ENCODE measurements around the gene CDA. TPM values are rescaled to one million over a fixed set of nuclear protein-coding genes. Genes with fewer than 3 reads are reported as not detected.
"Not testable (repeated sequence)": the region's sequence is repeated elsewhere in the genome, so short reads cannot be mapped to it uniquely, and the experiment has no call there.

Gene CDA
- total RNA-seq, 1 donor from 2014 or later = not detected

GRCh38 chr1:20603504-20604464, 14.9 kb downstream of the CDA start:
- Mint-ChIP-seq H3K27ac (no peak overlapping the region), H3K4me3 (ENCODE audit: low read depth) (no peak overlapping the region), H3K4me1 (ENCODE audit: low read depth) (no peaks in the 10 kb centered on the region), H3K9me3 (ENCODE audit: low read depth) (no peaks in the 10 kb centered on the region), H3K36me3 (ENCODE audit: insufficient read depth) (no peaks in the 10 kb centered on the region), H3K27me3 (peaks cover 11% of the 10 kb centered on the region)
- TF ChIP-seq CTCF (IDR thresholded peaks at IDR 0.05; ENCODE audit: unreplicated experiment) = no peak
- DNase-seq (ENCODE audit: low spot score, unreplicated experiment) = no peak

GRCh38 chr1:20604678-20605077, 15.8 kb downstream of the CDA start:
- Mint-ChIP-seq H3K9me3 (ENCODE audit: low read depth) (no peaks in the 10 kb centered on the region), H3K4me1 (ENCODE audit: low read depth) (no peaks in the 10 kb centered on the region), H3K27ac (no peak overlapping the region), H3K4me3 (ENCODE audit: low read depth) (no peak overlapping the region), H3K36me3 (ENCODE audit: insufficient read depth) (no peaks in the 10 kb centered on the region), H3K27me3 (peaks cover 11% of the 10 kb centered on the region)
- DNase-seq (ENCODE audit: low spot score, unreplicated experiment) = no peak
- TF ChIP-seq CTCF (IDR thresholded peaks at IDR 0.05; ENCODE audit: unreplicated experiment) = no peak

GRCh38 chr1:20606801-20607570, 18.1 kb downstream of the CDA start:
- not testable (repeated sequence) for H3K4me1 Mint-ChIP-seq (ENCODE audit: low read depth); H3K36me3 Mint-ChIP-seq (ENCODE audit: insufficient read depth); H3K9me3 Mint-ChIP-seq (ENCODE audit: low read depth); H3K27ac Mint-ChIP-seq; H3K4me3 Mint-ChIP-seq (ENCODE audit: low read depth); DNase-seq (ENCODE audit: low spot score, unreplicated experiment)
- H3K27me3 Mint-ChIP-seq = peaks cover 11% of the 10 kb centered on the region

- no peak for DNase-seq (ENCODE audit: low spot score, unreplicated experiment)
- H3K4me1 Mint-ChIP-seq (ENCODE audit: low read depth) = peaks cover 1% of the 10 kb centered on the region
- no peak for TF ChIP-seq CTCF (IDR thresholded peaks at IDR 0.05; ENCODE audit: unreplicated experiment)
- no peaks in the 10 kb centered on the region for H3K9me3 Mint-ChIP-seq (ENCODE audit: low read depth)
- H3K4me3 Mint-ChIP-seq (ENCODE audit: low read depth) = no peak overlapping the region
- peaks cover 11% of the 10 kb centered on the region for H3K27me3 Mint-ChIP-seq
- H3K36me3 Mint-ChIP-seq (ENCODE audit: insufficient read depth) = no peaks in the 10 kb centered on the region
- no peak overlapping the region for H3K27ac Mint-ChIP-seq
Observed at GRCh38 chr1:20609541-20609940, 20.6 kb downstream of the CDA start.

- Mint-ChIP-seq H3K36me3 (ENCODE audit: insufficient read depth) (no peaks in the 10 kb centered on the region), H3K9me3 (ENCODE audit: low read depth) (no peaks in the 10 kb centered on the region)
Observed at GRCh38 chr1:20610970-20611369, 22.1 kb downstream of the CDA start.

More at GRCh38 chr1:20610970-20611369, 22.1 kb downstream of the CDA start:
- peaks cover 1% of the 10 kb centered on the region for H3K4me1 Mint-ChIP-seq (ENCODE audit: low read depth)
- H3K4me3 Mint-ChIP-seq (ENCODE audit: low read depth) = no peak overlapping the region
- H3K27me3 Mint-ChIP-seq = peaks cover 11% of the 10 kb centered on the region
- DNase-seq (ENCODE audit: low spot score, unreplicated experiment) = no peak
- H3K27ac Mint-ChIP-seq = no peak overlapping the region
- TF ChIP-seq CTCF (IDR thresholded peaks at IDR 0.05; ENCODE audit: unreplicated experiment) = no peak

Measured in progenitor cell of endocrine pancreas (in vitro differentiated cells).